Peyer's patch (tissue), 4 donors: Measurements from ENCODE around the gene NIT1.

Experiments
- CTCF ChIP-seq, 6 experiments: fragments of 450-650 bp in 4 of 6; fragments of 200-600 bp in 2 of 6; sonication (generic) in 1 of 6; IDR thresholded peaks; one replicate each; pipeline ENCODE4 v1.5.1; 2017 to 2019; ENCODE audit warnings: antibody characterized with exemption in 6 of 6, mild to moderate bottlenecking in 3 of 6, moderate library complexity in 1 of 6
- POLR2A ChIP-seq, 2 donors: fragments of 450-650 bp; IDR thresholded peaks; one replicate each; pipeline ENCODE4 v1.5.1; 2017; ENCODE audit warnings: antibody characterized with exemption in 2 of 2, mild to moderate bottlenecking in 2 of 2, moderate library complexity in 2 of 2

- TF ChIP-seq CTCF (IDR thresholded peaks at IDR 0.05) (no peak), POLR2A (IDR thresholded peaks at IDR 0.05) (no peak)
These were observed 33.9 kb upstream of the NIT1 start for GRCh38 chr1:161083748-161084596.
